GM18517 (cell line): ENCODE results near the gene PRM2.

ENCODE experiments used
- ATAC-seq: cut with Tn5 transposase; IDR thresholded peaks from one replicate; pipeline ENCODE4 v1.9.1; 2021; ENCODE audit warnings: mild to moderate bottlenecking, moderate library complexity; ENCODE audit not compliant: unreplicated experiment

Gene PRM2

GRCh38 chr16:11250786-11251524 is 25.3 kb downstream of the PRM2 start:
- ATAC-seq: no peak

- ATAC-seq: no peak
Observed at GRCh38 chr16:11250091-11250785, 26.0 kb downstream of the PRM2 start.

GRCh38 chr16:11249233-11250061 is 26.8 kb downstream of the PRM2 start:
- ATAC-seq: no peak

GRCh38 chr16:11248133-11248532 is 28.1 kb downstream of the PRM2 start:
- no peak for ATAC-seq

- no peak for ATAC-seq
Observed at GRCh38 chr16:11245988-11246387, 30.3 kb downstream of the PRM2 start.

- ATAC-seq: no peak
Observed at GRCh38 chr16:11245222-11245737, 31.0 kb downstream of the PRM2 start.

- no peak for ATAC-seq
Observed at GRCh38 chr16:11242658-11243057, 33.6 kb downstream of the PRM2 start.

GRCh38 chr16:11241480-11242204 is 34.6 kb downstream of the PRM2 start:
- no peak for ATAC-seq

GRCh38 chr16:11240636-11241473 is 35.4 kb downstream of the PRM2 start:
- ATAC-seq: no peak

- ATAC-seq: no peak
Observed at GRCh38 chr16:11239644-11240632, 36.3 kb downstream of the PRM2 start.

GRCh38 chr16:11238272-11239202 is 37.7 kb downstream of the PRM2 start:
- no peak for ATAC-seq

GRCh38 chr16:11236461-11237254 is 39.6 kb downstream of the PRM2 start:
- no peak for ATAC-seq

- no peak for ATAC-seq
Observed at GRCh38 chr16:11235703-11235991, 40.6 kb downstream of the PRM2 start.

GRCh38 chr16:11234884-11235702 is 41.2 kb downstream of the PRM2 start:
- ATAC-seq: no peak

GRCh38 chr16:11233727-11234376 is 42.4 kb downstream of the PRM2 start:
- ATAC-seq: no peak
